Stimulated activated CD8-positive, alpha-beta memory T cell treated with anti-CD3 and anti-CD28 coated beads, Interleukin-2, amount 100 ng/mL, for 1 hour (primary cell): Measurements from ENCODE around the gene SPAG16.

ENCODE experiments used
- DNase-seq, 2 donors: peaks; one replicate each; pipeline ENCODE4 v3.0.0-alpha.2; 2020; ENCODE audit warnings: low read depth in 2 of 2

SPAG16 gene

DNA sequence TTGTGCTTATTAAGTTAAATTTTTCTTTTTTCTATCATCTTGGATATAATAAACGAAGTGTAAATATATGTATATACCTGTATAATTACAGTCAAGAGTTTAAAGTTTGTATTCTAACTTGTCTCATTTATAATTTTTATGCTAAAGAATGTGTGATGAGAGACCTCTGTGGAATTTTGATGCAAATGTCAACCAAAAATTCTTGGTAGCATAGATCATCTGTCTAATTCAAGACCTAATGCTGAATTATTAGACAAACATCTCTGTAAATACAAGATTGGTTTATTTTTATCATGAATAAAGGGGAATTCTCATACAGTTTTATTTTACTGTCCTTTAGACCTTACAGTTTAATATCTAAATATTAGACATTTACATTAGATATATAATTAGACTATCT lies 977.4 kb downstream of the SPAG16 start:
- DNase-seq: no peak

DNA sequence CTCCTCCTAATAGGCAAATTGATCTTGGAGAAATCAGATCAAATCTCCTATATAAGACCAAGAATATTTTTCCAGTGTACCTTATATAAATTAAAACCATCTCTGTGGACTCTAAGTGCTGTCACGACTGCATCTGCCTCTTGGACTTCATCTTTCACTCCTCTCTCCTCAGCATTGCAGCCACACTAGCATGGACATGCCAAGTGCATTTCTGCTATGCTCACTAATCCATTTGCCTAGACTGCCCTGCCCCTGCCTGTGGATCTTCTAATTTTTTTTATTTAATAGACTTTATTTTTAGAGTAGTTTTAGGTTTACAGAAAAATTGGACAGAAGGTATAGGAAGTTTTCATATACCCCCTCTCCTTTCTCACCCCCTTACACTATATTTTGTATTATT lies 979.9 kb downstream of the SPAG16 start:
- no peak for DNase-seq

DNA sequence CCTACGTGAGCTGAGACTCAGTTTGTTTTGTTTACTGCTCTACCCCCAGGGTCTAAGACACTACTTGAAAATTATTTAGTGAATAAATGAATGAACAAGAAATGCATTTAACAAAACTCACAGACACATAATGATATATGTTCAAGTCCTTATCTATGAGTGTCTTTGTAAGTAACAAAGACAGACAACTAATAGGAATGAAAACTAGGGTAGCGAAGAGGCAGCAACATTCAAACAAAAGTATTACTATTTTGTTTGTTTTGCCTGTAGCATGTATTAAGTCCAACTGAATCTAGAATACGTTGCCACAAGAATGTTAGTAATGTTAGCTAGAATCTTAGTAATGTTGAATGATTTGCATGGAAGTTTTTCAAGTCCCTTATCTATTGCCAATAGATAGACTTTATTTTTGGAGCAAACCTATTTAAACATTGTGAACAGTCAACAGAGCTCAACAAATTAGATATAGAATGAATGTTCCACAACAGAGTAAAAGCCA lies 981.8 kb downstream of the SPAG16 start:
- no peak for DNase-seq

DNA sequence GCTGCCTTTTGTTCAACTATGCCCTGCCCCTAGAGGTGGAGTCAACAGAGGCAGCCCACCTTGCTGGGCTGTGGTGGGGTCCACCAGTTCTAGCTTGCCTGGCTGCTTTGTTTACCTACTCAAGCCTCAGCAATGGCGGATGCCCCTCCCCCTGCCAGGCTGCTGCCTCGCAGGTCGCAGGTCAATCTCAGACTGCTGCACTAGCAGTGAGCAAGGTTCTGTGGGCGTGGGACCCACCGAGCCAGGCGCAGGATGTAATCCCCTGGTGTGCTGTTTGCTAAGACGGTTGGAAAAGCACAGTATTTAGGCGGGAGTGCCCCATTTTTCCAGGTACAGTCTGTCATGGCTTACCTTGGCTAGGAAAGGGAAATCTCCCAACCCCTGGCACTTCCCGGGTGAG lies 993.6 kb downstream of the SPAG16 start:
- no peak for DNase-seq

DNA sequence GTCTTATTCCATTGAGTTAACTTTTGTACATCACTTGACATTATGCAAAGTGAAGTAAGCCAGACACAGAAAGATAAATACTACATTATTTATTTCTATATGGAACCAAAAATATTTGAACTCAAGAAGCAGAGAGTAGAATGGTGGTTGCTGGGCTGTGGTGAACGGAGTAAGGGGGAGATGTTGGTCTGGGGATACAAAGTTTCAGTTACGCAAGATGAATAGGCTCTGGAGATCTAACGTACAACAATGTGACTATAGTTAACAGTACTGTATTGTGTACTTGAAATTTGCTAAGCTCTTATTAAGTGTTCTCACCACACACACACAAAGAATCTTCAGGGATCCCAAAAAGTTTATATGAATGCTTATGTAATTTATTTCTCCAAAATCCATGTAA lies 1001.7 kb downstream of the SPAG16 start:
- DNase-seq: no peak

DNA sequence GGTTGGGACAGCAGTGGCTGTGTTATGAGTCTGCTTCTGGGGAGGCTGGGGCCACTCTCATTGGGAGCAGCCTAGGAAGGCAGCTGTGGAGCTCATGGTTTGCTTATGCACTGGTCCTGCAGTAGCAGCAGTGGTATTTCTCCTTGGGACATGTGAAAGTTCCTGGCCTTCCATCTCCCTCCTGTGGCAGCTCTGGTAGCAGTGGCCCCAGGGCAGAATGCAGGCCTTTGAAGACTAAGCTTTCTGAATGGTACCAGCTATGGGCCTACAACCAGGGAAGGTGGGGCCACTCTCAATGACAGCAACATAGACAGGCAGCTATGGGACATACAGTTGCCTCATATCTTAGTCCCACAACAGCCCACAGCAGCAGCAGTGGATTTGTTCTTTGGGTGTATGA lies 1009.3 kb downstream of the SPAG16 start:
- no peak for DNase-seq

DNA sequence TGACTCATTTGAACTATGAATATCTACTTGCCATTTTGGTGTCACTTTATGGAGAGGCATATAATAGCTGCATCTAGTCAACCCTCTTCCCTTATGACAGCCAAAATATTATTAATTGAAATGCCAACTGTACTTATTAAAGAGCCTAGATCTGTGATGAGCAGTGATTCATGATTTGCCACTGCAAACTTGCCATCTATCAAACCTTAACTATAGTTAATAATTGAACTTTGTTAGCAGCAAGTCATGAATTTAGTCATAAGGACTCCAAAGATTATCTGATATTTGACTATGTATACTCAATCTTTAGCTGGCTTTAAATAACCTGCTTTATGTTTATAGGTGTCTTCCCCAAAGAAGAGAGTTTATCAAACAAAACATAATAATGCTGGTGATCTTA lies 1010.2 kb downstream of the SPAG16 start:
- no peak for DNase-seq

DNA sequence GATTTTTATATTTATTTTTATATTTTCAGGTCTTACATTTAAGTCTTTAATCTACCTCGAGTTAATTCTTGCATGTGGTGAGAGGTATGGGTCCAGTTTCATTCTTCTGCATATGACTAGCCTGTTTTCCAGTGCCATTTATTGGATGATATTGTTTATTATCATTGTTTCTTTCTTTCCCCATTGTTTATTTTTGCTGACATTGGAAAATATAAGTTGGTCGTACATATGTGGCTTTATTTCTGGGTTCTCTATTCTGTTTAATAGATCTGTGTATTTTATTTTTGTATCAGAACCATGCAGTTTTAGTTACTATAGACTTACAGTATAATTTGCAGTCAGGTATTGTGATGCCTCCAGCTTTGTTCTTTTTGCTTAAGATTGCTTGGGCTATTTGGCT lies 1013.2 kb downstream of the SPAG16 start:
- DNase-seq: no peak

DNA sequence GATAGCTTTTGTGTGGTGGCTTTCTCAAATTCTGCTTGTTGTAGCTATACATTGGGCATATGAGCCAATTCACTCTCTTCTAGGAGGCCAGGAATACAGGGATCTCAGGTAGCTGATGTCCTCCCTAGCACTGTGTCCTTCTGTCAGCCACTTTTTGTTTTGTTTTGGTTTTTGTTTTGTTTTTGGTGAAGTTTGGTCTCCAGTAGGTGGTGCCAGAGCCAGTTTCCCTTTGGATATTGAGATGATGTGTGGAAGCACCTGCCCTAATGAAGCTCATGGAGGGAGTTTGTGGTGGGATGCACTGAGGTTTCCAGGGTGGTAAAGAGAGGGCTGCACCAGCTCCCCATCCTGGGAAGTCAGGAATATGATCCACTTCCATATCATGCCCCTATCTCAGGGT lies 1026.1 kb downstream of the SPAG16 start:
- no peak for DNase-seq

DNA sequence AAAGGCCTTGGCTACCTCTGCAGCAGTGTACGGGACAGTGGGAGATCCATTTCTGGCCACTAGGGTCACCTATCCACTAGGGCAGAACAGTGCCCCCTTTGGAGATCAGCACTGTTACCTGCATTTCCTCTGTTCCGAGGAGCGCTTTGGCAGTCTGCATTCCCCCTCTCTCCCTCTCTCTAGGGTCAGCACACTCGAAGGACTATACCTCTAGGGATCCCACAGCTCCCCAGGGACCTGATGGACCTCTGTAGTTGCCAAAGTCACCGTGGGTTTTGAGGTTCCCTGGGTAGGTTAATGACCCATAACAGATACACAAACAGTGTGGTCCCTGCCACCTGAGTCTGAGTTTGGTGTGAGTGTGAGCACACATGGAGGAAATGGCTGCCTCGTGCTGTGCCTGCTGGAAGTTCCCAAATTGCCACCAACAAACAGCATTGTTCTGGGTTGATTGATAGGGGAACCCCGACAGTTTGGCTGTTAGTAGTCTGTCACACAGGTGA lies 1026.8 kb downstream of the SPAG16 start:
- no peak for DNase-seq

DNA sequence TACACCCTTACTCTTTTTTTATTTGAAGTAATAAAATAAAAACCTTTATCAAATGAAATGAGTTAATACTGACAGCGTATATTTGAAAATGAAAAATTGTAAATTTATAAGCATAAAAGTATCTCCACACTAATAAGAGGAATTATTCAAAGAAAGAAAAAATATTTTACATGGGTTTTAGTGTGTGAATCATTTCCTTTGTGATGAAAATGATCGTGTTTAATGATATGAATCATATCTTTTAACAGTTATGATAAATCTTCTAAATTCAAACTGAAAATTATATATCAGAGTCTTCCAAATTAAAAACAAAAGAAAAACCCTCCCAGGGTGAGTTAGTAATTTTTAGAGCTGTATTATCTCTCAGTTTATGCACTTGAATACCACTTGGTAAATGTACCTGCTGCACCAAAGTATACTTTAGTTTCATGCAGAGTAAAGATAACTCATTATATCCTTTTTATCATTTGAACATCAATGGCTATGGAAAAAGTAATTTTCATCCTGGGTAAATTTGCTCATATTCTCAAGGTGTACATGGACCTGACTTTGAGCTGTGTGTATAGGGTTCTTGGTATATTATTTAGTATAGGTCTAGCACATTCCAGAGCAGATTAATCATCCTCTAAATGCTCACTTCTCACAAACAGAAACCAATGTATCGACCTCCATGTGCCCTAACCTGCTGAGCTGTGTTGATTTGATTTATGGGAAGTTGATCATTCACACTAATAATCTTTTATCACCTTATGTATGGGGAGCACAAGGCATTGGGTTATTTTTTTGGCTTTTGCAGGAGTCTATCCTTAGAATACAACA lies 1027.9 kb downstream of the SPAG16 start:
- no peak for DNase-seq

DNA sequence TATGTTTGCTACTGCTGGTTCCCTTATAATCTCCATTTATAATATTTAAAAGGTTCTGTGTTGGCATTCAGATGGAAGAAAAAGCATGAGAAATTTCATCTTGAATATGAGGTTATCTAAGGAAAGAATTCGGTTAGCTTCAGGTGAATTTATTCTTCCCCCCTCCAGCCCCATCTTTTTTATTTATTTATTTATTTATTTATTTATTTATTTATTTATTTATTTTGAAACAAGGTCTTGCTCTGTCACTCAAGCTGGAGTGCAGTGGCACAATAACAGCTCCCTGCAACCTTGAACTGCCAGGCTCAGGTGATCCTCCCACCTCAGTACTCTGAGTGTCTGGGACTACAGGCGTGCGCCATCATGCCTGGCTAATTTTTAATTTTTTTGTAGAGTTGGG lies 1031.1 kb downstream of the SPAG16 start:
- DNase-seq: no peak

DNA sequence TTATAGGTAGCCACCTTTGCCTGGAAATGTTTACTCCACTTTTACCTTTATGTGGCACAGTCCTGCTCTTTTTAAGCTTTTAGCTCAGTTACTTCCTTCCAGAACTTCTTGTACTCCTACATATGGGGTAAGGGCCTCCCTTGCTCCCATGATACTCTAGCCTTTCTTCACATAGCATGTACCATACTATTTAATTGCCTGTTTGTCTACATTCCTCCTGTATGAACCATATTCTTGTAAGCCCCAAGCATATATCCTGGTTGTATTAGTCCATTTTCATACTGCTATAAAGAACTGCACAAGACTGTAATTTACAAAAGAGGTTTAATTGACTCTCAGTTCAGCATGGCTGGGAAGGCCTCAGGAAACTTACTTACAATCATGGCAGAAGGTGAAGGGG lies 1035.9 kb downstream of the SPAG16 start:
- no peak for DNase-seq

DNA sequence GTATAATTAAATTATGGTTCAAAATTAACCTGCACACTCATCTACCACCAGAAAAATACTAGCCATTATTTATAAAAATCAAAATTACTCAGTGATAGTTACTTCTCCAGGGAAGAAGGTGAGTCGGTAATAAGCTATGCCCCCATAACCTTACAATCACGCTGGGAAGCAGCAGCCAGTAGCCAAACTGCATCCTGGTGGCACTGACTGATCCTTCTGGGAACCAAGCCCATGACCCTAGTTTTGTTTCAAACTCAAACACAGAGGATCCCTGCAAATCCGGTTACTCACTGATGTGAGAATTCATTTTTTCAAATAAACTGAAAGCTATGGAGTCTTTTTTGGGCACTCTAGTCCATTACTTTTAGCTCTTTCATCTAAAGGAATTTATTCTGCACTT lies 1038.4 kb downstream of the SPAG16 start:
- no peak for DNase-seq

DNA sequence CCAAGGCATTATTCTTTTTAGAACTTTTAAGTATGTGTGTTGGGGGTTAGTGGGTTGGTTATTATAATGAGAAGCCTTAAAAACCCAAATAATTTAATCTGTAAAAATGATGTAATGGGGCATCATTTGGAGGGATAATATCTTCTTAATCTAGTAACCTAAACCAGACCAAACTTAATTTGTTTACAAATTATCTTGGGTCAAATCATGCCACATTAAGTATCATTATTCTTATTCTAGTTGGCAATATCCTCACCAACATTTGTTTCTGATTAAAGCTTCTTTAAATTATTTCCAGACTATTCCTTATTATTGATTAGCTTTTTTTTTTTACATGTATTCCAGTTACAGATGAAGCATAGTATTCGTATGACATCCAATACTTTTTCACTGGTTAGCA lies 1041.1 kb downstream of the SPAG16 start:
- DNase-seq: no peak

DNA sequence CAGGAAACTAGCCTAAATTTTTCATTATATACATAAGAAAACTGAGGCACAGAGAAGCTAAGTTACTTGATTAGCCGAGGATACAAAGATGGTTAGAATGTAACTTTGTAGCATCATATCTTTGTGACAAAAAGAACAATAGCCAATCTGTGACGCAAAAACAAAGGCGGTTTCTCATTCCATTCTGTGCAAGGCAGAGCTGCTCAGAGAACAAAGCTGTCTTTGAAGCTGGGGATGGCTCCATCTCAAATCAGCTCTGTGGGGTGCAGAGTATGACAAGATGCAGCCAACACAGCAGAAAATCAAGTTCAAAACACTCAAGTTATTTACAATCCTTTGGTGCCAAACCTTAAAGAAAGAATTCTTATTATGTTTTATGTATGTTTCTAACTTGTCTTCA lies 1044.7 kb downstream of the SPAG16 start:
- no peak for DNase-seq

DNA sequence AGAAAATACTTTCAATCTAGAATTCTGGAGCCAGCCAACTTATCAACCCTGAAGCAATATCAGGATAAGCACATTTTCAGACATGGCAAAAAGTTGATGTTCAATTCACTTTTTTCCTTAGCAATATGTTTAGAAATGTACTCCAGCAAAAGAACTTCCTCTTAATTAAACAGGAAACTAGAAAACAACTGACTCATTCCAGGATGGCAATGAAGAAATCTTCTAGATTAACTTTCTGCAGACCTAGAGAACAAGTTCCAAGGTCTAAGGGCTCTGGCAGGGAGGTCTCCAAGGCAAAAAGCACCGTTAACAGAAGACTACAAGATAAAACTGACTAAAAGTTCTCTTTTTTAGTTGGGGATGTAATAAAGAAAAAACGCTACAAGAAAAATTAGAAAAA lies 1057.4 kb downstream of the SPAG16 start:
- DNase-seq: no peak

DNA sequence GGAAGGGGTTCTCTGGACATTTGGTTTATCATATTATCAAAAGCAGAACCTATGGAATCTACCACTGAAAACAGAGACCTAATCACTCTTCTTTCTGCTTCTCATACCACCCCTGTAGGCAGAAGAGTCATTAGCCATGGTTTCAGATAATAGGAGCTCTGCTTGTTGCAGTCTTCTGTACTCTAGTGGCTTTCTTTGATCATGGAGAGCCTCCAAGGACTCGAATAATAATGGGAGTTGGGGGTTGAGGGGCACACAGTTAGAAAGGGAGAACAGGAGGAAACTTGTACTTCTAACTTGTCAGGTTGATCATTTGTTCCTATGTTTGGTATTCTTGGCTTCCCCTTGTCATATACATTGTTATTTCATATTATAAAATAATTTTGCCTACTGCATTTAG lies 1074.2 kb downstream of the SPAG16 start:
- no peak for DNase-seq

DNA sequence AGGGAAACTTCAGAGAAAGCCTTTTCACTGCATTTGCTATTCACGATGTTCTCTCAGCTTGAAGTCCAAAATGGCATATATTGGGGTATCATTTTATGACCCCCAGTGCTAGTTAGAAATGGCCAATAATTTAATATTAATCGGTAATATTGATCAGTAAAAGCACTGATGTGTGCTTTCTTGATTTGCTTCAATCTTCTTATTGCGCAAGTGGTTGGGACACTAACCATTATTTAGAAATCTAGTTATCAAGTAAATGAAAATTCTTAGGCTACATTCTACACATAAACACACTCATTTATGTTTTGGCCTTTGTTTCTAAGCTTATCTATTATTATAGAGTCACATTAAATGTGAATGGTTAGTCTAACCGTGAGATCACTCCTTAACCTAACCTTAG lies 1076.9 kb downstream of the SPAG16 start:
- DNase-seq: no peak

DNA sequence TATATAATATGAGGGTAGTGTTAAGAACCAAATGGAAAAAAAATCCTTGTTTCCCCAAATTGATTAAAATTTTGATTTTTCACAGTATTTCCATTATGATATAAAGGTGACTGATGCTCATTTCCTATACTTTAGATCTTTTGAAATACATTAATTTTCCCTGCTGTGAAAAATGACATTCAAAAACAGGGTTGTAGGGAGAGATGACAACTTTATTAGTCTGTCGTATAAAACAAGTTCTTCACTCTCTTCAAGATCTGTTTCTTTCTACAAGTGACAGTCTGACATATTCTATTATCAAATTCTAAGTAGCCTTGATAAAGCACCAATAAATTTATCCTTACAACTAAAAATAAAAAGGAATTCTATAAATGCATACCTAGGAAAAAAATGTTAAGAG lies 1081.3 kb downstream of the SPAG16 start:
- no peak for DNase-seq

DNA sequence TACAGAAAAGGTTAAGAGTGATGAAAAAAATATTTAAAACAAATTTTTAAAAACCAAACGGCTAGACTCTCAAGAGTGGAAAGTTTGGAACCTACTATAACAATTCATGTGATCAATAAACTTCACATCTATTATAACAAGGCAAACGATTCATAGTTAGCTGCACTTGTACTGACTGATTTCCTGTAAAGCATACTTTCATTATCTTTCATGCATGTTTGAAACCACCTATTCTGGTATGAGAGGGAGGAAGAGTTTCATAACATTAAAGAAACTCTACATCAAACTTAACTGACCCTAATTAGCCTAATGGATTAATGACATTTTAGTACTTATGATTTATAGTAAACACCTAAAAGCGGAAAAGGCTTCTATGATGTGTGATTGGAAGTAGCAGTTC lies 1082.9 kb downstream of the SPAG16 start:
- DNase-seq: no peak

DNA sequence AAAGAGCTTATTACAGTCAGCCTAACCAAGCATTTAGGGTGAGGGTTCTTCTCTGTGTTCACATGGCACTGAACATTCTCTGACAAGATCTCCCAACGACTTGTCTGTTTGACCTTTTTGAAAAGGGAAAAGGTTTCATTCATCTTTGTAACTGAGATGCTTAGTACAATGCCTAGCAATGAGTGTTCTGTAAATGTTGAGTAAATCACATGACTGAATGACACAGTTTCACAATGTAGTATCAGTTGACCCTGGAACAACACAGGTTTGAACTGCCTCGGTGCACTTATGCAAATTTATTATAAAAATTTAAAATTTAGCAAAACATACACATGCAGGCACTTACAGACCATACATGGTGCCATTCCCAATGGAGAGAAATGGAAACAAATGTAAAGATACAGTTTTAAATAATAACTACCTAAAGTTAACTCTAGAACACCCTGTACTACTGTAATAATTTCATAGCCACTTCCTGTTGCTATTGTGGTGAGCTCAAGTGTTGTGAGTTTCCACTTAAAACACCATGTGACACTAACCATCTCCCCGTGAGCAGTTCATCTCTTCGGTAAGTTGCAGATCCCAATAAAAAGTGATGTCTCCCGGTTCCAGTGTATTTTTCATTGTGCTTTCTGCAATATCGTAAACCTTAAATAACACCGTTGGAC lies 1092.5 kb downstream of the SPAG16 start:
- no peak for DNase-seq

DNA sequence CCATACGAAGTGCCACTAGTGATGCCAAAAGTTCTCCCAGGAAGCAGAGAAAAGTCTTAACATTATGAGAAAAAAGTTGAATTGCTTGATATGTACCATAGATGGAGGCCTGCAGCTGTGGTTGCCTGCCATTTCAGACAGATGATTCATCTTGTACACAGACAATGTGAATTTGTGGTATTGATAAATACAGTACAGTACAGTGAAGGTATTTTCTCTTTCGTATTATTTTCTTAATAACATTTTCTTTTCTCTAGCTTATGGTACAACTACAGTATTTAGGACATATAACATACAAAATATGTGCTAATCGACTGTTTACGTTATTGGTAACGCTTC lies 1093.0 kb downstream of the SPAG16 start:
- DNase-seq: no peak
